HG03571 (cell line): ENCODE measurements around the gene KRT20.
"Not testable (repeated sequence)": the region's sequence is repeated elsewhere in the genome, so short reads cannot be mapped to it uniquely, and the experiment has no call there.

Experiments used
- ATAC-seq: cut with Tn5 transposase; IDR thresholded peaks from one replicate; pipeline ENCODE4 v1.9.1; 2021; ENCODE audit not compliant: unreplicated experiment

KRT20 gene

GRCh38 chr17:40900809-40901356, 15.8 kb upstream of the KRT20 start:
- ATAC-seq = no peak

- no peak for ATAC-seq
Measured at GRCh38 chr17:40896916-40897455, 11.9 kb upstream of the KRT20 start.

GRCh38 chr17:40895106-40895730, 10.2 kb upstream of the KRT20 start:
- ATAC-seq = no peak

- ATAC-seq = no peak
Measured at GRCh38 chr17:40888196-40888720, 3.2 kb upstream of the KRT20 start.

- no peak for ATAC-seq
Measured at GRCh38 chr17:40886090-40886489, 1.0 kb upstream of the KRT20 start.

GRCh38 chr17:40883626-40884334, 1.3 kb downstream of the KRT20 start:
- no peak for ATAC-seq

- ATAC-seq = no peak
Measured at GRCh38 chr17:40883031-40883430, 2.0 kb downstream of the KRT20 start.

GRCh38 chr17:40879026-40879425, 6.0 kb downstream of the KRT20 start:
- no peak for ATAC-seq

- ATAC-seq = no peak
Measured at GRCh38 chr17:40878044-40878443, 7.0 kb downstream of the KRT20 start.

GRCh38 chr17:40873801-40874200, 11.2 kb downstream of the KRT20 start:
- ATAC-seq = no peak

GRCh38 chr17:40873255-40873654, 11.8 kb downstream of the KRT20 start:
- no peak for ATAC-seq

GRCh38 chr17:40872416-40872815, 12.6 kb downstream of the KRT20 start:
- ATAC-seq = no peak

- no peak for ATAC-seq
Measured at GRCh38 chr17:40871316-40871715, 13.7 kb downstream of the KRT20 start.

GRCh38 chr17:40870136-40870535, 14.9 kb downstream of the KRT20 start:
- ATAC-seq = no peak

- no peak for ATAC-seq
Measured at GRCh38 chr17:40866838-40867237, 18.2 kb downstream of the KRT20 start, which contains the start of gene KRT12. Gene KRT12, minus strand, starts transcription at chr17:40867223. Its CDS starts 37 bp downstream, at chr17:40867186.

- no peak for ATAC-seq
Measured at GRCh38 chr17:40864661-40865390, 20.2 kb downstream of the KRT20 start.

- no peak for ATAC-seq
Measured at GRCh38 chr17:40862985-40863733, 21.9 kb downstream of the KRT20 start.

GRCh38 chr17:40859536-40859935, 25.5 kb downstream of the KRT20 start:
- no peak for ATAC-seq

GRCh38 chr17:40858667-40859066, 26.4 kb downstream of the KRT20 start:
- not testable (repeated sequence) for ATAC-seq

- no peak for ATAC-seq
Measured at GRCh38 chr17:40857535-40857934, 27.5 kb downstream of the KRT20 start.
